CD4-positive, alpha-beta T cell (primary cell): ENCODE measurements around the gene DNAJA2. TPM values are rescaled to one million over a fixed set of nuclear protein-coding genes. Genes with fewer than 3 reads are reported as not detected.
A peak's percentile ranks its signal among the peaks of the same experiment; 100 is the strongest.

Source experiments
- ATAC-seq: fragments of 200-7000 bp; cut with Tn5 transposase; one replicate; pipeline ENCODE4 v1.10.0; 2022; ENCODE audit warnings: mild to moderate bottlenecking; ENCODE audit not compliant: poor library complexity
- CTCF ChIA-PET: fragments of 350-600 bp; sonication (Branson Sonifier 250); formaldehyde crosslinking; loops from one replicate; lab custom pipeline; 2021; ENCODE audit warnings: antibody characterized with exemption, inconsistent platforms; lab: Charles Lee
- POLR2A ChIA-PET: fragments of 350-600 bp; sonication (Branson Sonifier 250); formaldehyde crosslinking; loops from one replicate; lab custom pipeline; 2021; ENCODE audit warnings: antibody characterized with exemption, inconsistent platforms; lab: Charles Lee
- DNase-seq, 14 experiments: peaks; one replicate each; pipeline ENCODE4 v3.0.0-alpha.2; 2013 to 2020; ENCODE audit warnings: mixed read lengths in 2 of 14
- H3K27ac ChIP-seq, 2 donors: one replicate each; pipeline versions ENCODE4 v1.5.1 to v1.7.0; 2013; ENCODE audit warnings: low read length in 2 of 2, low read depth in 1 of 2, mild to moderate bottlenecking in 1 of 2
- H3K27me3 ChIP-seq, 2 experiments: 1 replicate in 1 of 2; 2 replicates in 1 of 2; pipeline versions ENCODE4 v1.6.1 to v1.7.0; 2013; ENCODE audit warnings: low read length in 2 of 2, control low read depth in 1 of 2, mild to moderate bottlenecking in 1 of 2, moderate library complexity in 1 of 2; ENCODE audit not compliant: insufficient read depth in 2 of 2, control insufficient read depth in 1 of 2
- H3K36me3 ChIP-seq: one replicate; pipeline ENCODE4 v1.6.1; 2013; ENCODE audit warnings: low read length, control low read depth; ENCODE audit not compliant: insufficient read depth
- H3K4me1 ChIP-seq: one replicate; pipeline ENCODE4 v1.6.1; 2013; ENCODE audit warnings: low read length, control low read depth; ENCODE audit not compliant: insufficient read depth
- H3K4me3 ChIP-seq: one replicate; pipeline ENCODE4 v1.5.1; 2013; ENCODE audit warnings: mild to moderate bottlenecking, low read length, moderate library complexity
- H3K9me3 ChIP-seq, 2 experiments: 1 replicate in 1 of 2; 2 replicates in 1 of 2; pipeline versions ENCODE4 v1.6.1 to v1.7.0; 2013; ENCODE audit warnings: low read length in 2 of 2, mild to moderate bottlenecking in 2 of 2, control low read depth in 1 of 2, moderate library complexity in 1 of 2; ENCODE audit not compliant: control insufficient read depth in 1 of 2, insufficient read depth in 1 of 2
- H3K27ac Mint-ChIP-seq: one replicate; pipeline ENCODE4 v1.8.0; 2020; ENCODE audit warnings: mixed read lengths
- H3K27me3 Mint-ChIP-seq: one replicate; pipeline ENCODE4 v1.8.0; 2021; ENCODE audit warnings: mixed read lengths
- H3K36me3 Mint-ChIP-seq: one replicate; pipeline ENCODE4 v1.8.0; 2021; ENCODE audit warnings: low read depth, mixed read lengths
- H3K4me1 Mint-ChIP-seq: one replicate; pipeline ENCODE4 v1.8.0; 2021; ENCODE audit warnings: low read depth, mixed read lengths
- H3K4me3 Mint-ChIP-seq: one replicate; pipeline ENCODE4 v1.8.0; 2020; ENCODE audit warnings: mild to moderate bottlenecking, mixed read lengths
- H3K9me3 Mint-ChIP-seq: one replicate; pipeline ENCODE4 v1.8.0; 2020; ENCODE audit warnings: mixed read lengths
- CTCF ChIP-seq: fragments of 200-600 bp; IDR thresholded peaks from one replicate; pipeline ENCODE4 v1.8.0; 2022; ENCODE audit warnings: antibody characterized with exemption, mild to moderate bottlenecking
- intact Hi-C, 2 experiments: fragments of 100-400 bp; cut with DNase I in 1 of 2; cut with micrococcal nuclease in 1 of 2; formaldehyde crosslinking; loops; one replicate each; pipeline versions ENCODE4 v1.15.1 to v1.9.0; 2023 to 2025; cut with DNase I, micrococcal nuclease
- total RNA-seq, 174 experiments: library from RNA in 2 of 174; stranded (reverse) in 2 of 174; gene quantifications; one replicate each; pipeline ENCODE4 v1.2.3 and lab custom pipeline; 2021 to 2026

The DNAJA2 gene
- total RNA-seq, 2 experiments from 2014 or later, result 80.8 to 81.4 TPM

GRCh38 chr16:46932802-46933201 is 40.7 kb downstream of the DNAJA2 start:
- H3K4me1 ChIP-seq, result peaks cover 9% of the 10 kb centered on the region
- no peak overlapping the region for H3K4me3 Mint-ChIP-seq
- H3K9me3 ChIP-seq, result no peaks in the 10 kb centered on the region
- no peaks in the 10 kb centered on the region for H3K36me3 Mint-ChIP-seq
- H3K4me3 ChIP-seq, result no peak overlapping the region
- DNase-seq (no peak), ATAC-seq (no peak)
- TF ChIP-seq CTCF, result no peak
- no peaks in the 10 kb centered on the region for H3K36me3 ChIP-seq
- ChIA-PET POLR2A (no interaction called here), CTCF (no interaction called here)
- no peak overlapping the region for H3K27ac Mint-ChIP-seq
- H3K4me1 Mint-ChIP-seq, result no peaks in the 10 kb centered on the region
- intact Hi-C loops, result no loop called here
- H3K27ac ChIP-seq, result no peak overlapping the region
- no peaks in the 10 kb centered on the region for H3K9me3 Mint-ChIP-seq
- H3K27me3 Mint-ChIP-seq, result no peaks in the 10 kb centered on the region
- no peaks in the 10 kb centered on the region for H3K27me3 ChIP-seq

- Mint-ChIP-seq H3K4me3 (no peak overlapping the region), H3K36me3 (no peaks in the 10 kb centered on the region), H3K27me3 (no peaks in the 10 kb centered on the region), H3K9me3 (no peaks in the 10 kb centered on the region), H3K4me1 (no peaks in the 10 kb centered on the region), H3K27ac (no peak overlapping the region)
- peaks cover 9% of the 10 kb centered on the region for H3K4me1 ChIP-seq
- H3K27me3 ChIP-seq, result no peaks in the 10 kb centered on the region
- TF ChIP-seq CTCF, result no peak
- no peaks in the 10 kb centered on the region for H3K9me3 ChIP-seq
- ChIA-PET CTCF (interaction anchor here (1.8 kb wide), 1 partner anchor 9 kb away, joined by 4 read pairs; no protein-coding TSS in a partner anchor), POLR2A (no interaction called here)
- no peak overlapping the region for H3K27ac ChIP-seq
- no peak overlapping the region for H3K4me3 ChIP-seq
- intact Hi-C loops, result no loop called here
- H3K36me3 ChIP-seq, result no peaks in the 10 kb centered on the region
- DNase-seq (no peak), ATAC-seq (no peak)
These were observed 42.6 kb downstream of the DNAJA2 start for GRCh38 chr16:46930861-46931260.

- Histone ChIP-seq H3K27ac (no peak overlapping the region), H3K9me3 (no peaks in the 10 kb centered on the region), H3K4me1 (peaks cover 9% of the 10 kb centered on the region), H3K36me3 (no peaks in the 10 kb centered on the region), H3K4me3 (no peak overlapping the region), H3K27me3 (no peaks in the 10 kb centered on the region)
- Mint-ChIP-seq H3K4me1 (no peaks in the 10 kb centered on the region), H3K4me3 (no peak overlapping the region), H3K27ac (no peak overlapping the region), H3K27me3 (no peaks in the 10 kb centered on the region), H3K9me3 (no peaks in the 10 kb centered on the region), H3K36me3 (no peaks in the 10 kb centered on the region)
- peak; percentile 28 to 77 (median 53) for DNase-seq
- intact Hi-C loops, result no loop called here
- POLR2A ChIA-PET, result no interaction called here
- TF ChIP-seq CTCF, result peak; percentile 85
- peak; percentile 62 for ATAC-seq
- CTCF ChIA-PET, result interaction anchor here (0.6 to 1.8 kb wide), 6 partner anchors 10 to 256 kb away, joined by 3 to 5 read pairs (median 3); no protein-coding TSS in a partner anchor
These were observed 43.8 kb downstream of the DNAJA2 start for GRCh38 chr16:46929378-46930332.
